Endothelial cell of umbilical vein (primary cell): ENCODE data around the gene LRP1B. TPM values are rescaled to one million over a fixed set of nuclear protein-coding genes. Genes with fewer than 3 reads are reported as not detected.

ENCODE experiments used
- BruUV-seq: library from RNA; stranded (reverse); fragments of 400-500 nt; replicated peaks from 2 replicates; lab custom pipeline; 2021; lab: Mats Ljungman, UMichigan
- CTCF ChIA-PET: fragments of 300-600, 350-600 bp; sonication (Branson Sonifier 250); formaldehyde crosslinking; loops from one replicate; lab custom pipeline; 2021; ENCODE audit warnings: antibody characterized with exemption, inconsistent platforms; lab: Charles Lee
- POLR2A ChIA-PET: fragments of 300-600, 350-600 bp; sonication (Branson Sonifier 250); formaldehyde crosslinking; loops from one replicate; lab custom pipeline; 2021; ENCODE audit warnings: antibody characterized with exemption, inconsistent platforms; lab: Charles Lee
- DNase-seq: peaks from one replicate; pipeline ENCODE4 v3.0.0-alpha.2; 2011; ENCODE audit warnings: low read depth, low spot score
- FAIRE-seq: peaks from 2 replicates; lab custom pipeline; 2011; peaks lifted over from hg19 to GRCh38; lab: Jason Lieb, UNC
- H2AFZ ChIP-seq: 2 replicates; pipeline ENCODE4 v1.6.0; 2012; ENCODE audit warnings: low read depth, low read length, control low read depth, inconsistent platforms
- H3K27ac ChIP-seq: 2 replicates; pipeline ENCODE4 v1.5.1; 2011; ENCODE audit warnings: low read depth, mild to moderate bottlenecking, control low read depth, low read length, moderate library complexity; ENCODE audit not compliant: insufficient read depth
- H3K27me3 ChIP-seq, 2 experiments: 2 replicates each; pipeline versions ENCODE4 v1.6.0 to v1.6.1; 2011; ENCODE audit warnings: low read length in 2 of 2, mixed read lengths in 1 of 2; ENCODE audit not compliant: control insufficient read depth in 2 of 2, insufficient read depth in 2 of 2
- H3K36me3 ChIP-seq, 2 experiments: 2 replicates in 1 of 2; 3 replicates in 1 of 2; pipeline ENCODE4 v1.5.1; 2011; ENCODE audit warnings: low read length in 2 of 2, mild to moderate bottlenecking in 1 of 2, moderate library complexity in 1 of 2; ENCODE audit not compliant: control insufficient read depth in 2 of 2, insufficient read depth in 2 of 2; ENCODE audit errors: extremely low read depth in 1 of 2
- H3K4me1 ChIP-seq: 3 replicates; pipeline ENCODE4 v1.5.1; 2011; ENCODE audit warnings: mild to moderate bottlenecking, low read length; ENCODE audit not compliant: control insufficient read depth, insufficient read depth; ENCODE audit errors: extremely low read depth
- H3K4me2 ChIP-seq: 2 replicates; pipeline ENCODE4 v1.6.1; 2011; ENCODE audit warnings: low read length, control low read depth, mixed read lengths; ENCODE audit not compliant: insufficient read depth
- H3K4me3 ChIP-seq, 3 experiments: fragments of 200-600 bp in 1 of 3; sonication (generic), shearing (Covaris generic) in 1 of 3; replicated peaks in 1 of 3; 2 replicates each; pipeline ENCODE4 v1.5.1; 2011 to 2016; ENCODE audit warnings: control low read depth in 3 of 3, low read length in 3 of 3, mild to moderate bottlenecking in 2 of 3, inconsistent platforms in 1 of 3, low read depth in 1 of 3, moderate library complexity in 1 of 3; ENCODE audit not compliant: insufficient read depth in 1 of 3
- H3K79me2 ChIP-seq: 2 replicates; pipeline ENCODE4 v1.6.0; 2012; ENCODE audit warnings: low read length, inconsistent platforms; ENCODE audit not compliant: control insufficient read depth, insufficient read depth
- H3K9ac ChIP-seq: replicated peaks from 2 replicates; pipeline ENCODE3; 2011; ENCODE audit warnings: low read length, control low read depth; ENCODE audit not compliant: insufficient read depth; ENCODE audit errors: extremely low read depth
- H3K9me1 ChIP-seq: replicated peaks from 3 replicates; pipeline ENCODE4 v1.6.0; 2011; ENCODE audit warnings: mild to moderate bottlenecking, low read length; ENCODE audit not compliant: control insufficient read depth, insufficient read depth; ENCODE audit errors: extremely low read depth
- H3K9me3 ChIP-seq: replicated peaks from 2 replicates; pipeline ENCODE4 v1.5.1; 2012; ENCODE audit warnings: low read length, inconsistent platforms; ENCODE audit not compliant: control insufficient read depth, insufficient read depth
- H4K20me1 ChIP-seq: replicated peaks from 2 replicates; pipeline ENCODE3; 2011; ENCODE audit warnings: mild to moderate bottlenecking, low read length; ENCODE audit not compliant: control insufficient read depth, insufficient read depth; ENCODE audit errors: extremely low read depth
- CTCF ChIP-seq, 2 donors: IDR thresholded peaks; 1 replicate in 1 of 2; 2 replicates in 1 of 2; pipeline ENCODE4 v1.5.1; 2011; ENCODE audit warnings: low read length in 2 of 2, mild to moderate bottlenecking in 2 of 2, moderate library complexity in 2 of 2, control low read depth in 1 of 2, inconsistent platforms in 1 of 2, low read depth in 1 of 2; ENCODE audit not compliant: insufficient read depth in 1 of 2; ENCODE audit errors: extremely low read depth in 1 of 2
- EZH2 ChIP-seq: IDR thresholded peaks from 2 replicates; pipeline ENCODE4 v1.6.1; 2012; ENCODE audit warnings: borderline replicate concordance, low read depth, mild to moderate bottlenecking, moderate library complexity, low read length, inconsistent platforms; ENCODE audit not compliant: severe bottlenecking
- FOS ChIP-seq: IDR thresholded peaks from 2 replicates; pipeline ENCODE4 v1.6.1; 2011; ENCODE audit warnings: mild to moderate bottlenecking, low read length, moderate library complexity, borderline replicate concordance; ENCODE audit not compliant: insufficient read depth
- GATA2 ChIP-seq: IDR thresholded peaks from 2 replicates; pipeline ENCODE4 v1.7.0; 2011; ENCODE audit warnings: low read depth, mild to moderate bottlenecking, moderate library complexity, mixed read lengths, low read length; ENCODE audit not compliant: insufficient read length, insufficient read depth
- JUN ChIP-seq: IDR thresholded peaks from 2 replicates; pipeline ENCODE4 v1.6.1; 2011; ENCODE audit warnings: borderline replicate concordance, low read depth; ENCODE audit not compliant: insufficient read length, insufficient read depth
- MAX ChIP-seq: IDR thresholded peaks from 2 replicates; pipeline ENCODE4 v1.6.1; 2011; ENCODE audit not compliant: insufficient read depth, insufficient read length
- MYC ChIP-seq: IDR thresholded peaks from one replicate; pipeline ENCODE4 v1.6.1; 2011; ENCODE audit warnings: mild to moderate bottlenecking, low read depth, low read length
- POLR2A ChIP-seq: IDR thresholded peaks from 2 replicates; pipeline ENCODE4 v1.6.1; 2012; ENCODE audit warnings: low read depth, mild to moderate bottlenecking, control low read depth, low read length
- POLR2AphosphoS5 ChIP-seq: IDR thresholded peaks from 2 replicates; pipeline ENCODE4 v1.6.1; 2012; ENCODE audit warnings: low read depth, mild to moderate bottlenecking, control low read depth, low read length, moderate library complexity; ENCODE audit not compliant: insufficient read depth
- dilution Hi-C: fragments of 300-500 bp; cut with MboI; formaldehyde crosslinking; loops from one replicate; pipeline ENCODE4 v1.15.0; 2019; ENCODE audit warnings: low sequenced_read_pairs; ENCODE audit not compliant: extremely low pct_ligation_motif_present
- intact Hi-C: fragments of 100-400 bp; cut with micrococcal nuclease; formaldehyde crosslinking; loops from one replicate; pipeline ENCODE4 v1.10.0; 2022
- polyA plus RNA-seq, 4 experiments: library from polyadenylated mRNA; depleted of rRNA in 3 of 4; stranded (reverse) in 3 of 4; unstranded in 1 of 4; fragments of >200 nt; gene quantifications; 2 replicates each; pipeline versions ENCODE4 v1.2.1 to v1.2.3, GENCODE V29; 2011 to 2012; ENCODE audit warnings: missing spikeins in 1 of 4
- total RNA-seq: library from RNA; stranded (reverse); gene quantifications from 2 replicates; pipeline ENCODE4 v1.2.3, GENCODE V29; 2021

The LRP1B gene
- total and polyA plus RNA-seq, 2 donors (not counting 3 experiments of a cell fraction or from before 2014, with no cell fraction given) = 0.03 to 0.07 TPM

- Histone ChIP-seq H3K9me3 (no peaks in the 10 kb centered on the region), H3K27me3 (no peaks in the 10 kb centered on the region), H3K79me2 (no peaks in the 10 kb centered on the region), H3K9ac (no peak overlapping the region), H3K27ac (no peak overlapping the region), H4K20me1 (no peaks in the 10 kb centered on the region), H3K4me3 (no peak overlapping the region), H3K4me2 (no peak overlapping the region), H3K9me1 (no peaks in the 10 kb centered on the region), H3K36me3 (no peaks in the 10 kb centered on the region), H3K4me1 (no peaks in the 10 kb centered on the region), H2AFZ (no peak overlapping the region)
- DNase-seq = no peak
- TF ChIP-seq MAX = no peak
- TF ChIP-seq POLR2AphosphoS5 = no peak
- no peak for TF ChIP-seq FOS
- no peak for TF ChIP-seq CTCF (IDR thresholded peaks at IDR 0.05; ENCODE audit: extremely low read depth in 1 of 2, insufficient read depth in 1 of 2, low read depth in 1 of 2, low read length in 2 of 2)
- no peak for TF ChIP-seq GATA2
- no peak for TF ChIP-seq POLR2A
- no peak for TF ChIP-seq MYC
- no peak for TF ChIP-seq JUN
- no peak for TF ChIP-seq EZH2
- POLR2A ChIA-PET = no interaction called here
- dilution Hi-C loops = no loop called here
- no TSS peak for BruUV-seq
- CTCF ChIA-PET = no interaction called here
- no peak for FAIRE-seq
- intact Hi-C loops = no loop called here
These were observed 869.9 kb downstream of the LRP1B start for GRCh38 chr2:141260911-141261310.
